Measurements from ENCODE around the gene SMIM24. TPM values are rescaled to one million over a fixed set of nuclear protein-coding genes. Genes with fewer than 3 reads are reported as not detected.
"Not testable (repeated sequence)": the region's sequence is repeated elsewhere in the genome, so short reads cannot be mapped to it uniquely, and the experiment has no call there.

SMIM24 gene
- not detected for total RNA-seq
- polyA plus RNA-seq (2013, experiment 1 of 2), result 1.4 TPM
- polyA plus RNA-seq (2013, experiment 2 of 2), result 1.5 TPM
- long read RNA-seq, experiment 1, result 0 reads
- long read RNA-seq, experiment 2, partial matches to known transcripts, result 0 of 1 reads
- long read RNA-seq, experiment 2, other reads (novel, unspliced or antisense), result 1 of 1 reads
- long read RNA-seq, experiment 3, partial matches to known transcripts, result 0 of 1 reads
- long read RNA-seq, experiment 3, other reads (novel, unspliced or antisense), result 0 of 1 reads
- long read RNA-seq, experiment 4, partial matches to known transcripts, result 0 of 1 reads
- long read RNA-seq, experiment 4, other reads (novel, unspliced or antisense), result 0 of 1 reads

GRCh38 chr19:3480383-3481091 lies at the start of gene SMIM24:
Gene SMIM24, minus strand, starts transcription at chr19:3480525. Its CDS starts 62 bp downstream, at chr19:3480463.
- no peaks in the 10 kb centered on the region for H3K9me3 Mint-ChIP-seq
- no peaks in the 10 kb centered on the region for H3K36me3 Mint-ChIP-seq (ENCODE audit: low read depth)
- no peak within 1 kb of the TSS for H3K4me3 Mint-ChIP-seq
- WGBS, 2 experiments (ENCODE audit: insufficient coverage in 1 of 2, insufficient read length in 1 of 2), result 85 to 96% methylated on average over 8 to 27 of the region's 27 CpGs
- Histone ChIP-seq H3K27me3 (ENCODE audit: control insufficient read depth, insufficient read depth, low read length, poor library complexity, severe bottlenecking) (peaks cover 5% of the 10 kb centered on the region), H3K27ac (ENCODE audit: low read depth, low read length) (no peak within 1 kb of the TSS), H3K9ac (ENCODE audit: extremely low read depth, low read length, poor library complexity, severe bottlenecking) (no peak within 1 kb of the TSS), H3K4me1 (ENCODE audit: control insufficient read depth, insufficient read depth, low read length) (no peaks in the 10 kb centered on the region), H3K9me3 (ENCODE audit: control insufficient read depth, low read length) (no peaks in the 10 kb centered on the region), H3K36me3 (ENCODE audit: control insufficient read depth, insufficient read depth, low read length) (no peaks in the 10 kb centered on the region), H3K4me3 (ENCODE audit: low read length) (no peak within 1 kb of the TSS)
- DNase-seq, result peak; percentile 59
- H3K27me3 Mint-ChIP-seq (ENCODE audit: insufficient read depth), result peaks cover 3% of the 10 kb centered on the region
- peaks cover 11% of the 10 kb centered on the region for H3K4me1 Mint-ChIP-seq
- no peak for TF ChIP-seq CTCF (conservative IDR thresholded peaks at IDR 0.05)
- no peak within 1 kb of the TSS for H3K27ac Mint-ChIP-seq

- H3K4me3 ChIP-seq (ENCODE audit: low read length); H3K27me3 ChIP-seq (ENCODE audit: control insufficient read depth, insufficient read depth, low read length, poor library complexity, severe bottlenecking); H3K4me1 Mint-ChIP-seq; H3K9me3 Mint-ChIP-seq; H3K27me3 Mint-ChIP-seq (ENCODE audit: insufficient read depth); H3K27ac Mint-ChIP-seq; H3K27ac ChIP-seq (ENCODE audit: low read depth, low read length); DNase-seq; H3K9ac ChIP-seq (ENCODE audit: extremely low read depth, low read length, poor library complexity, severe bottlenecking); H3K4me3 Mint-ChIP-seq; H3K4me1 ChIP-seq (ENCODE audit: control insufficient read depth, insufficient read depth, low read length); H3K9me3 ChIP-seq (ENCODE audit: control insufficient read depth, low read length): not testable (repeated sequence)
- peaks cover 28% of the 10 kb centered on the region for H3K36me3 ChIP-seq (ENCODE audit: control insufficient read depth, insufficient read depth, low read length)
- H3K36me3 Mint-ChIP-seq (ENCODE audit: low read depth), result peaks cover 30% of the 10 kb centered on the region
- 96 to 100% methylated on average over 4 to 6 of the region's 7 CpGs for WGBS, 2 experiments (ENCODE audit: insufficient coverage in 1 of 2, insufficient read length in 1 of 2)
These were observed 49.0 kb upstream of the SMIM24 start for GRCh38 chr19:3529299-3529698.

- H3K4me1 ChIP-seq (ENCODE audit: control insufficient read depth, insufficient read depth, low read length), result no peaks in the 10 kb centered on the region
- H3K27ac Mint-ChIP-seq, result no peak overlapping the region
- no peak overlapping the region for H3K4me3 Mint-ChIP-seq
- no peaks in the 10 kb centered on the region for H3K9me3 ChIP-seq (ENCODE audit: control insufficient read depth, low read length)
- H3K9ac ChIP-seq (ENCODE audit: extremely low read depth, low read length, poor library complexity, severe bottlenecking), result no peak overlapping the region
- no peak overlapping the region for H3K4me3 ChIP-seq (ENCODE audit: low read length)
- H3K9me3 Mint-ChIP-seq, result no peaks in the 10 kb centered on the region
- peaks cover 30% of the 10 kb centered on the region for H3K36me3 ChIP-seq (ENCODE audit: control insufficient read depth, insufficient read depth, low read length)
- H3K27me3 Mint-ChIP-seq (ENCODE audit: insufficient read depth), result no peaks in the 10 kb centered on the region
- peaks cover 33% of the 10 kb centered on the region for H3K36me3 Mint-ChIP-seq (ENCODE audit: low read depth)
- DNase-seq, result no peak
- no peak overlapping the region for H3K27ac ChIP-seq (ENCODE audit: low read depth, low read length)
- H3K27me3 ChIP-seq (ENCODE audit: control insufficient read depth, insufficient read depth, low read length, poor library complexity, severe bottlenecking), result no peaks in the 10 kb centered on the region
- H3K4me1 Mint-ChIP-seq, result no peaks in the 10 kb centered on the region
- no peak for TF ChIP-seq CTCF (conservative IDR thresholded peaks at IDR 0.05)
- 95 to 96% methylated on average over 15 to 17 of the region's 20 CpGs for WGBS, 2 experiments (ENCODE audit: insufficient coverage in 1 of 2, insufficient read length in 1 of 2)
These were observed 48.4 kb upstream of the SMIM24 start for GRCh38 chr19:3528539-3529211.
